Esophagus squamous epithelium (tissue), 4 donors: ENCODE measurements around the gene ORMDL3.

Experiments
- POLR2A ChIP-seq, 4 donors: fragments of 450-650 bp; IDR thresholded peaks; one replicate each; pipeline ENCODE4 v1.6.1; 2017; ENCODE audit warnings: antibody characterized with exemption in 4 of 4, mild to moderate bottlenecking in 4 of 4, moderate library complexity in 3 of 4
- TF ChIP-seq, protein P1 (sequence below), 6 experiments: fragments of 450-650 bp in 4 of 6; fragments of 200-600 bp in 2 of 6; sonication (generic) in 2 of 6; IDR thresholded peaks; one replicate each; pipeline ENCODE4 v1.5.1; 2016 to 2019; ENCODE audit warnings: antibody characterized with exemption in 6 of 6, mild to moderate bottlenecking in 4 of 6, moderate library complexity in 4 of 6

DNA sequence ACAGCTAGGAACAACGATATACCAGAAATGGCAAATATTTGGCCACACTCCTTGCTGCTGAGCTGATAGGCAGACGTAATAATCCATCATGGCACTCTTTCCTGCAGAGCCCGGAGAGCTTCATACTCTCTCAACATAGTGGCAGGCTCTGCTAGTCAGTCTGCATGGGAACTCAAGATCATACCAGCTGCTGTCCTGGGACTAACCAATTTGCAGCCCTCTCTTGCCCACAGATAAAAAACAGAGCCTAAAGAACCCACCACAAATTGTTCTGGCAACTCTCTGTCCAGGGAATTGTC, 22.5 kb downstream of the ORMDL3 start:
- TF ChIP-seq, protein P1, sequence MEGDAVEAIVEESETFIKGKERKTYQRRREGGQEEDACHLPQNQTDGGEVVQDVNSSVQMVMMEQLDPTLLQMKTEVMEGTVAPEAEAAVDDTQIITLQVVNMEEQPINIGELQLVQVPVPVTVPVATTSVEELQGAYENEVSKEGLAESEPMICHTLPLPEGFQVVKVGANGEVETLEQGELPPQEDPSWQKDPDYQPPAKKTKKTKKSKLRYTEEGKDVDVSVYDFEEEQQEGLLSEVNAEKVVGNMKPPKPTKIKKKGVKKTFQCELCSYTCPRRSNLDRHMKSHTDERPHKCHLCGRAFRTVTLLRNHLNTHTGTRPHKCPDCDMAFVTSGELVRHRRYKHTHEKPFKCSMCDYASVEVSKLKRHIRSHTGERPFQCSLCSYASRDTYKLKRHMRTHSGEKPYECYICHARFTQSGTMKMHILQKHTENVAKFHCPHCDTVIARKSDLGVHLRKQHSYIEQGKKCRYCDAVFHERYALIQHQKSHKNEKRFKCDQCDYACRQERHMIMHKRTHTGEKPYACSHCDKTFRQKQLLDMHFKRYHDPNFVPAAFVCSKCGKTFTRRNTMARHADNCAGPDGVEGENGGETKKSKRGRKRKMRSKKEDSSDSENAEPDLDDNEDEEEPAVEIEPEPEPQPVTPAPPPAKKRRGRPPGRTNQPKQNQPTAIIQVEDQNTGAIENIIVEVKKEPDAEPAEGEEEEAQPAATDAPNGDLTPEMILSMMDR (IDR thresholded peaks at IDR 0.05), result no peak
- no peak for TF ChIP-seq POLR2A (IDR thresholded peaks at IDR 0.05)
